ENCODE results near the gene P2RX3. TPM values are rescaled to one million over a fixed set of nuclear protein-coding genes. Genes with fewer than 3 reads are reported as not detected.
"Not testable (repeated sequence)": the region's sequence is repeated elsewhere in the genome, so short reads cannot be mapped to it uniquely, and the experiment has no call there.

The P2RX3 gene
- total RNA-seq, 2 experiments from 2014 or later, result not detected

DNA sequence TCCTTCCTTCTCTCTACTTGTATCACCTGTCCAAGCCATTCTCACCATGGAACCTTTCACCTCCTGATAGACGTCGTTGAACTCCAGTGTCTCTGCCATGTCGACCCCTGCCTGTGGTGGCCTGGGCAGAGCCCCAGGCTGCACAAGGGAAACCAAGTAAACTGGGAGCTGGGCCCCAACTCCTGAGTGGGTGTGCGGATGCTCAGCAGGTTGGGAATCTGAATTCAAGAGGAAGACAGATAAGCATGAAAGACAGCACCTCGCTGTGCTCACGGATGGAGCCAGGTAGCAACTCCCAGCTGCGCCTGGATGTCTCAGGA lies 3.2 kb upstream of the P2RX3 start:
- no peak for ATAC-seq (ENCODE audit: poor library complexity)
- H3K36me3 Mint-ChIP-seq (ENCODE audit: low read depth), result peaks cover 54% of the 10 kb centered on the region
- H3K4me3 ChIP-seq (ENCODE audit: low read length), result peak overlapping the region; percentile 80
- peaks cover 40% of the 10 kb centered on the region for H3K36me3 ChIP-seq (ENCODE audit: insufficient read depth, low read length)
- intact Hi-C loops (cut with DNase I, micrococcal nuclease), result loop anchor here (1.0 to 10.0 kb wide), 7 partner anchors 10 to 1810 kb away; partner anchors contain the start of genes FAM111A (in 1 of the 2), MED19 (in 1 of the 2), TMX2 (in 1 of the 2) and ZDHHC5 (in 1 of the 2)
- H3K27me3 ChIP-seq (ENCODE audit: control insufficient read depth in 1 of 2, insufficient read depth in 2 of 2, low read length in 2 of 2), result no peaks in the 10 kb centered on the region
- ChIA-PET CTCF (interaction anchor here (1.5 kb wide), 2 partner anchors 9 to 322 kb away, joined by 3 to 14 read pairs; partner anchors contain the start of genes CLP1 and TNKS1BP1), POLR2A (interaction anchor here (0.8 to 5.2 kb wide), 7 partner anchors 9 to 1837 kb away, joined by 3 to 107 read pairs (median 4); partner anchors contain the start of genes DTX4, SELENOH, TNKS1BP1 and UBE2L6)
- DNase-seq, result no peak
- H3K27me3 Mint-ChIP-seq, result no peaks in the 10 kb centered on the region
- TF ChIP-seq CTCF (IDR thresholded peaks at IDR 0.05), result no peak
- H3K27ac ChIP-seq (ENCODE audit: low read depth in 1 of 2, low read length in 2 of 2), result peak overlapping the region; percentile 65 to 72
- peaks cover 33% of the 10 kb centered on the region for H3K4me1 Mint-ChIP-seq (ENCODE audit: low read depth)
- H3K4me3 Mint-ChIP-seq, result peak overlapping the region; percentile 89
- H3K27ac Mint-ChIP-seq, result peak overlapping the region; percentile 96
- no peaks in the 10 kb centered on the region for H3K9me3 Mint-ChIP-seq
- no peaks in the 10 kb centered on the region for H3K9me3 ChIP-seq (ENCODE audit: control insufficient read depth in 1 of 2, insufficient read depth in 1 of 2, low read length in 2 of 2)
- peaks cover 29% of the 10 kb centered on the region for H3K4me1 ChIP-seq (ENCODE audit: insufficient read depth, low read length)

DNA sequence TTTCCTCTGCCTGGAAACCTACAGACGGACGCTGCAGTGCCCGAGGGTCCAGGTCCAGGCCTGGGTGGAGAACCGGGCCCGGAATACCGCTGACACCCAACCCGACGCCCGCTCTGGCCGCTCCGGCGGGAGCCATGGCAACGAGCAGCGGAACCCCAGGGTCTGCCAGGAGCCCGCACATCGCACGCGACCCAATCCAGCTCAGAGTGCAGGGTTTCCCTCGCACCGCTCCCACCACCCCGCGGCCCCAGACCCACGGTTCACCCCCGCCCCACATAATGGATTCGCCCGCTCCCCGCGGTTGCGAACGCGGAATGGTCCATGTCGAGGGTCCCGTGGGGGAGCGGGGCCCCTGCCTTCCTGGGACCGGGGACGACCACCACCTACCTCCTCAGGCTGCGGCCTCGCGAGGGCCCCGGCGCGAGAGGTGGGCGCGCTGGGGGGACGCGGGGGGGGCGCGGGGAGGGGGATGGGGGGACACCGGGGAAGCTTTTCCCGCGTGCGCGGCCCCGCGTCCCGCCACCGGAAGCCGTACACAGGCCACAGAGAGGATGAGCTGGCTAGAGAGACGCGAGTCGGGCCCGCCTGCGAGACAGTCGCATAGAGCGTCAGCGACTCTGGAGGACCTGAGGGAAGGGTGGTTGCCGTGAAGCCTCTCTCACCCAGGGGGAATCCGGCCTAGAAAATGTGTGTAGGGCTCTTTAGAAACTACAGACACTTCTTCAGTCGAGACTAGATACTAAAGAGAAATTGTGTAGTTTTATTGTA lies 2.6 kb upstream of the P2RX3 start, which contains the start of gene SSRP1:
Gene SSRP1, minus strand, starts transcription at position 550 of the 768 bp plus-strand sequence. CDS start 771 bp downstream, outside the sequence.
- Histone ChIP-seq H3K4me1 (ENCODE audit: insufficient read depth, low read length) (peaks cover 29% of the 10 kb centered on the region), H3K27me3 (ENCODE audit: control insufficient read depth in 1 of 2, insufficient read depth in 2 of 2, low read length in 2 of 2) (no peaks in the 10 kb centered on the region), H3K36me3 (ENCODE audit: insufficient read depth, low read length) (peaks cover 34% of the 10 kb centered on the region), H3K27ac (ENCODE audit: low read depth in 1 of 2, low read length in 2 of 2) (peak within 1 kb of the TSS; percentile 72 to 85), H3K9me3 (ENCODE audit: control insufficient read depth in 1 of 2, insufficient read depth in 1 of 2, low read length in 2 of 2) (no peaks in the 10 kb centered on the region), H3K4me3 (ENCODE audit: low read length) (peak within 1 kb of the TSS; percentile 80)
- ChIA-PET POLR2A (interaction anchor here (0.6 to 5.2 kb wide), 9 partner anchors 10 to 1836 kb away, joined by 3 to 107 read pairs (median 3); partner anchors contain the start of genes DTX4, SELENOH, TNKS1BP1 and UBE2L6), CTCF (interaction anchor here (1.5 kb wide), 2 partner anchors 10 to 322 kb away, joined by 3 to 14 read pairs; partner anchors contain the start of genes CLP1 and TNKS1BP1)
- H3K4me3 Mint-ChIP-seq, result peak within 1 kb of the TSS; percentile 89
- H3K36me3 Mint-ChIP-seq (ENCODE audit: low read depth), result peaks cover 48% of the 10 kb centered on the region
- ATAC-seq (ENCODE audit: poor library complexity), result peak; percentile 97
- H3K27ac Mint-ChIP-seq, result peak within 1 kb of the TSS; percentile 96
- no peaks in the 10 kb centered on the region for H3K27me3 Mint-ChIP-seq
- H3K9me3 Mint-ChIP-seq, result no peaks in the 10 kb centered on the region
- intact Hi-C loops (cut with DNase I, micrococcal nuclease), result loop anchor here (1.0 to 10.0 kb wide), 8 partner anchors 10 to 1809 kb away; partner anchors contain the start of genes FAM111A (in 1 of the 2), MED19 (in 1 of the 2), TIMM10 (in 1 of the 2) and TMX2 (in 1 of the 2)
- TF ChIP-seq CTCF (IDR thresholded peaks at IDR 0.05), result no peak
- peak; percentile 77 to 95 (median 86) for DNase-seq
- peaks cover 33% of the 10 kb centered on the region for H3K4me1 Mint-ChIP-seq (ENCODE audit: low read depth)

GRCh38 chr11:57336111-57336666 lies 2.0 kb upstream of the P2RX3 start:
- ATAC-seq (ENCODE audit: poor library complexity), result peak; percentile 35
- peak in 3 of 14 experiments; percentile 11 to 29 (median 26) for DNase-seq
- H3K27ac ChIP-seq (ENCODE audit: low read depth in 1 of 2, low read length in 2 of 2), result peak overlapping the region; percentile 72 to 85
- CTCF ChIA-PET, result interaction anchor here (1.5 kb wide), 1 partner anchor 321 kb away, joined by 3 read pairs; the partner anchor contains the start of gene CLP1
- no peak for TF ChIP-seq CTCF (IDR thresholded peaks at IDR 0.05)
- H3K27ac Mint-ChIP-seq, result peak overlapping the region; percentile 96
- H3K36me3 ChIP-seq (ENCODE audit: insufficient read depth, low read length), result peaks cover 28% of the 10 kb centered on the region
- no peaks in the 10 kb centered on the region for H3K9me3 ChIP-seq (ENCODE audit: control insufficient read depth in 1 of 2, insufficient read depth in 1 of 2, low read length in 2 of 2)
- intact Hi-C loops (cut with DNase I, micrococcal nuclease), result loop anchor here (2.0 to 10.0 kb wide), 6 partner anchors 86 to 1809 kb away; partner anchors contain the start of genes FAM111A (in 1 of the 2), MED19 (in 1 of the 2), TIMM10 (in 1 of the 2) and TMX2 (in 1 of the 2)
- no peaks in the 10 kb centered on the region for H3K27me3 Mint-ChIP-seq
- H3K4me3 Mint-ChIP-seq, result peak overlapping the region; percentile 89
- H3K4me1 ChIP-seq (ENCODE audit: insufficient read depth, low read length), result peaks cover 29% of the 10 kb centered on the region
- H3K4me1 Mint-ChIP-seq (ENCODE audit: low read depth), result peaks cover 29% of the 10 kb centered on the region
- peak overlapping the region; percentile 80 for H3K4me3 ChIP-seq (ENCODE audit: low read length)
- H3K9me3 Mint-ChIP-seq, result no peaks in the 10 kb centered on the region
- no peaks in the 10 kb centered on the region for H3K27me3 ChIP-seq (ENCODE audit: control insufficient read depth in 1 of 2, insufficient read depth in 2 of 2, low read length in 2 of 2)
- H3K36me3 Mint-ChIP-seq (ENCODE audit: low read depth), result peaks cover 42% of the 10 kb centered on the region
- POLR2A ChIA-PET, result interaction anchor here (0.6 to 5.2 kb wide), 6 partner anchors 11 to 1242 kb away, joined by 3 to 107 read pairs (median 4); partner anchors contain the start of genes SELENOH and TNKS1BP1

DNA sequence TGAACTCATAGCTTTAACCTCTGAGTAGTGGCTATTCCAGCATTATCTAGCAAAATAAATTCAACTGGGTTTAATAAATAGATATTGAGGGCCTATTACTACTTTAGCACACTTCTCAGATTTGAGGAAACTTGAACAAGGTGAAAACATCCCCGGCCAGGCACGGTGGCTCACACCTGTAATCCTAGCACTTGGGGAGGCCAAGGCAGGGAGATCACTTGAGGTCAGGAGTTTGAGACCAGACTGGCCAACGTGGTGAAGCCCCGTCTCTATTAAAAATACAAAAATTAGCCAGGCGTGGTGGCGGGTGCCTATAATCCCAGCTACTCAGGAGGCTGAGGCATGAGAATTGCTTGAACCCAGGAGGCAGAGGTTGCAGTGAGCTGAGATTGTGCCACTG lies 1.3 kb upstream of the P2RX3 start:
- Mint-ChIP-seq H3K27ac (peak overlapping the region; percentile 96), H3K4me3 (peak overlapping the region; percentile 89), H3K36me3 (ENCODE audit: low read depth) (peaks cover 35% of the 10 kb centered on the region), H3K4me1 (ENCODE audit: low read depth) (peaks cover 29% of the 10 kb centered on the region)
- not testable (repeated sequence) for ATAC-seq (ENCODE audit: poor library complexity); H3K9me3 Mint-ChIP-seq; H3K27me3 Mint-ChIP-seq; H3K27me3 ChIP-seq (ENCODE audit: control insufficient read depth in 1 of 2, insufficient read depth in 2 of 2, low read length in 2 of 2); H3K9me3 ChIP-seq (ENCODE audit: control insufficient read depth in 1 of 2, insufficient read depth in 1 of 2, low read length in 2 of 2); H3K4me3 ChIP-seq (ENCODE audit: low read length); DNase-seq
- peaks cover 29% of the 10 kb centered on the region for H3K4me1 ChIP-seq (ENCODE audit: insufficient read depth, low read length)
- ChIA-PET POLR2A (interaction anchor here (1.5 to 5.2 kb wide), 2 partner anchors 11 to 404 kb away, joined by 6 to 107 read pairs; partner anchors contain the start of genes SELENOH and TNKS1BP1), CTCF (interaction anchor here (0.6 to 0.9 kb wide), 2 partner anchors 120 to 190 kb away, joined by 3 read pairs; no protein-coding TSS in a partner anchor)
- H3K36me3 ChIP-seq (ENCODE audit: insufficient read depth, low read length), result peaks cover 21% of the 10 kb centered on the region
- H3K27ac ChIP-seq (ENCODE audit: low read depth in 1 of 2, low read length in 2 of 2), result peak overlapping the region; percentile 72 to 85
- intact Hi-C loops (cut with DNase I, micrococcal nuclease), result loop anchor here (2.0 to 10.0 kb wide), 6 partner anchors 85 to 1808 kb away; partner anchors contain the start of genes FAM111A (in 1 of the 2), MED19 (in 1 of the 2), TIMM10 (in 1 of the 2) and TMX2 (in 1 of the 2)
